Mesendoderm (in vitro differentiated cells): Measurements from ENCODE around the gene TMEM253.

Experiments used
- DNase-seq: peaks from one replicate; pipeline ENCODE4 v3.0.0; 2013
- H2AK5ac ChIP-seq: 2 replicates; pipeline ENCODE4 v1.6.1; 2013; ENCODE audit warnings: low read length, inconsistent platforms
- H2BK120ac ChIP-seq: 2 replicates; pipeline ENCODE4 v1.6.1; 2013; ENCODE audit warnings: low read depth, mild to moderate bottlenecking, low read length, moderate library complexity, mixed read lengths
- H2BK15ac ChIP-seq: replicated peaks from 2 replicates; pipeline ENCODE4 v1.6.1; 2013; ENCODE audit warnings: low read depth, mild to moderate bottlenecking, moderate library complexity
- H2BK5ac ChIP-seq: 2 replicates; pipeline ENCODE4 v1.6.1; 2013; ENCODE audit warnings: low read length, inconsistent platforms
- H3K18ac ChIP-seq: 2 replicates; pipeline ENCODE4 v1.6.1; 2013; ENCODE audit warnings: mild to moderate bottlenecking, low read length, mixed read lengths
- H3K23ac ChIP-seq: one replicate; pipeline ENCODE4 v1.6.1; 2013; ENCODE audit warnings: low read length
- H3K27ac ChIP-seq: 2 replicates; pipeline ENCODE4 v1.5.1; 2013; ENCODE audit warnings: low read depth, mild to moderate bottlenecking, inconsistent platforms, low read length, moderate library complexity
- H3K27me3 ChIP-seq: 2 replicates; pipeline ENCODE4 v1.6.1; 2013; ENCODE audit warnings: low read length, control low read depth, mild to moderate bottlenecking, inconsistent platforms; ENCODE audit not compliant: insufficient read depth, poor library complexity
- H3K36me3 ChIP-seq: 2 replicates; pipeline ENCODE4 v1.6.1; 2013; ENCODE audit warnings: low read length, inconsistent platforms; ENCODE audit not compliant: control insufficient read depth, insufficient read depth
- H3K4ac ChIP-seq: one replicate; pipeline ENCODE4 v1.6.1; 2013; ENCODE audit warnings: low read depth, mild to moderate bottlenecking, low read length, moderate library complexity
- H3K4me1 ChIP-seq: 2 replicates; pipeline ENCODE4 v1.6.1; 2013; ENCODE audit warnings: low read depth, low read length, inconsistent platforms; ENCODE audit not compliant: control insufficient read depth
- H3K4me2 ChIP-seq: 2 replicates; pipeline ENCODE4 v1.6.1; 2013; ENCODE audit warnings: low read length
- H3K4me3 ChIP-seq: 2 replicates; pipeline ENCODE4 v1.5.1; 2013; ENCODE audit warnings: mild to moderate bottlenecking, low read length
- H3K56ac ChIP-seq: one replicate; pipeline ENCODE4 v1.6.1; 2013; ENCODE audit warnings: low read length
- H3K79me1 ChIP-seq: 2 replicates; pipeline ENCODE4 v1.6.1; 2013; ENCODE audit warnings: low read length, inconsistent platforms
- H3K79me2 ChIP-seq: 2 replicates; pipeline ENCODE4 v1.6.1; 2013; ENCODE audit warnings: mild to moderate bottlenecking, low read length; ENCODE audit not compliant: control insufficient read depth, insufficient read depth
- H3K9ac ChIP-seq: 2 replicates; pipeline ENCODE4 v1.6.1; 2013; ENCODE audit warnings: low read length, inconsistent platforms
- H4K5ac ChIP-seq: one replicate; pipeline ENCODE4 v1.6.1; 2013; ENCODE audit warnings: low read length
- H4K8ac ChIP-seq: one replicate; pipeline ENCODE4 v1.6.1; 2013; ENCODE audit warnings: low read depth, mild to moderate bottlenecking, control low read depth, low read length, moderate library complexity
- WGBS: extraction: QIAGEN DNeasy Blood & Tissue Kit; methylation state at CpG from one replicate; pipeline ENCODE4 v1.1.7; 2013; ENCODE audit warnings: low lambda C conversion rate, missing lambda C conversion rate; ENCODE audit not compliant: insufficient coverage; ENCODE audit errors: extremely low coverage; 5-methylcytosine and 5-hydroxymethylcytosine counted together

TMEM253 gene

GRCh38 chr14:21061347-21061668, 39.6 kb upstream of the TMEM253 start:
- no CpG with 5 or more reads among the region's 3 CpGs for WGBS
- Histone ChIP-seq H3K18ac (no peak overlapping the region), H3K4ac (no peak overlapping the region)

DNA sequence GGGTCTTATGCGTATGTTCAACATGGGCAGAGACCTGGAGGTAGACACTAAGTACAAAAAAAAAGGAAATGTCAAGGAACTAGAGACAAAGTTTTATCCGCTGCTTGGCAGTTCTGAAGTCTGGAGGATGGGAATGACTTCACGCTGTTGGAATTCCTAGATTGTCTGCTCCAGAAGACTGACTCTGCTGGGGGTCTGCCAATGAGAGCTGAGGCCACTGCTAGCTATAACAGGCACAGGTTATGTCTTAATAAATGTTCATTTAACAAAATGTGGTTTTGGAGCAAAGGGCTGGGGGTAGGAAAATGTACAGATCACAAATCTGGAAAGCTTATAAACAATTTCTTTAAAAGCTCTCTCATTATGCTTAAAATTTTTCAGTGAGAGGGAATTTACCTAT, 37.4 kb upstream of the TMEM253 start:
- H3K56ac ChIP-seq, result no peak overlapping the region
- H3K27me3 ChIP-seq, result no peaks in the 10 kb centered on the region
- no CpG with 5 or more reads among the region's 3 CpGs for WGBS
- H3K4ac ChIP-seq, result no peak overlapping the region
- peaks cover 3% of the 10 kb centered on the region for H3K4me1 ChIP-seq
- H3K36me3 ChIP-seq, result no peaks in the 10 kb centered on the region
- no peak overlapping the region for H3K4me3 ChIP-seq
- no peaks in the 10 kb centered on the region for H3K79me1 ChIP-seq
- no peak overlapping the region for H2AK5ac ChIP-seq
- H3K4me2 ChIP-seq, result no peak overlapping the region
- H3K18ac ChIP-seq, result no peak overlapping the region
- H3K9ac ChIP-seq, result no peak overlapping the region
- H2BK120ac ChIP-seq, result no peak overlapping the region
- H4K5ac ChIP-seq, result no peak overlapping the region
- H2BK5ac ChIP-seq, result no peak overlapping the region
- H3K27ac ChIP-seq, result no peak overlapping the region
- H3K23ac ChIP-seq, result no peak overlapping the region
- H4K8ac ChIP-seq, result no peak overlapping the region
- no peak overlapping the region for H2BK15ac ChIP-seq
- DNase-seq, result peak; percentile 74
- H3K79me2 ChIP-seq, result no peaks in the 10 kb centered on the region

More at GRCh38 chr14:21061347-21061668, 39.6 kb upstream of the TMEM253 start:
- H3K27ac ChIP-seq, result no peak overlapping the region
- no peaks in the 10 kb centered on the region for H3K79me2 ChIP-seq
- H3K9ac ChIP-seq, result no peak overlapping the region
- H3K79me1 ChIP-seq, result no peaks in the 10 kb centered on the region
- H3K4me3 ChIP-seq, result no peak overlapping the region
- H3K23ac ChIP-seq, result no peak overlapping the region
- no peak overlapping the region for H3K56ac ChIP-seq
- H2BK120ac ChIP-seq, result no peak overlapping the region
- DNase-seq, result no peak
- no peak overlapping the region for H2BK5ac ChIP-seq
- no peaks in the 10 kb centered on the region for H3K36me3 ChIP-seq
- H4K5ac ChIP-seq, result no peak overlapping the region
- no peak overlapping the region for H2AK5ac ChIP-seq
- peaks cover 2% of the 10 kb centered on the region for H3K4me1 ChIP-seq
- H2BK15ac ChIP-seq, result no peak overlapping the region
- no peak overlapping the region for H4K8ac ChIP-seq
- H3K27me3 ChIP-seq, result no peaks in the 10 kb centered on the region
- H3K4me2 ChIP-seq, result no peak overlapping the region

DNA sequence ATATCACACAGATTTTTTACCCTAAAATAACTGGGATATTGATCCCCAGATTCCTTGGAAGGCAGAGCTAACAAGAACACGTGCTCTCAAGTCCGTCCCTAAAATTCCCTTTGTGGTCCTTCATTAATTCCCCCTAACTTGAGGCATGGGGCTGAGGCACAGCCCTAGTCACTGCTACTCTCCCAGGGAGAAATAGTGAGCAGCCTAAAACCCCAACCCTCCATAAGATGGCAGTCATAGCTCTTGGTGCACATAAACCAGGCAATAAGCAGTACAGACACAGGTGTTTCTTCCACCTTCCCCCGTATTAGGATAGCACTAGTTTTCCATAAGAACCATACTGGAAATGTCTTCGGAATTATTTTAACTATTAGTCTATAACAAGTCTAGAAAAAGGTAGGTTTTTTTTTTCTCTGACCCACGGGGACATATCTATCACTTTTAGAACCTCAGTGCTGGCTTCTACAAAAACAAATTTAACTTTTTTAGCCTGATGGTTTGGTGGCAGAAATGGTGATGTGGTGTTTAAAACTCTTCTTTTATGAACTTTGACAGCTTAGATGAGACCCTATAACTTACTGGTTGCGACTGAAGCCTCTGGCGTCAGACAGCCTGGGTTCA, 33.9 kb upstream of the TMEM253 start:
- Histone ChIP-seq H3K56ac (no peak overlapping the region), H4K8ac (no peak overlapping the region), H3K79me1 (no peaks in the 10 kb centered on the region), H3K36me3 (no peaks in the 10 kb centered on the region), H3K9ac (no peak overlapping the region), H3K4me3 (no peak overlapping the region), H2AK5ac (no peak overlapping the region), H2BK5ac (no peak overlapping the region), H3K4ac (no peak overlapping the region), H3K4me2 (no peak overlapping the region), H3K27me3 (no peaks in the 10 kb centered on the region), H3K4me1 (peaks cover 2% of the 10 kb centered on the region), H3K23ac (no peak overlapping the region), H4K5ac (no peak overlapping the region), H3K18ac (no peak overlapping the region), H2BK120ac (no peak overlapping the region), H3K27ac (no peak overlapping the region), H3K79me2 (no peaks in the 10 kb centered on the region), H2BK15ac (no peak overlapping the region)
- WGBS, result no CpG with 5 or more reads among the region's 7 CpGs
- DNase-seq, result peak; percentile 61

DNA sequence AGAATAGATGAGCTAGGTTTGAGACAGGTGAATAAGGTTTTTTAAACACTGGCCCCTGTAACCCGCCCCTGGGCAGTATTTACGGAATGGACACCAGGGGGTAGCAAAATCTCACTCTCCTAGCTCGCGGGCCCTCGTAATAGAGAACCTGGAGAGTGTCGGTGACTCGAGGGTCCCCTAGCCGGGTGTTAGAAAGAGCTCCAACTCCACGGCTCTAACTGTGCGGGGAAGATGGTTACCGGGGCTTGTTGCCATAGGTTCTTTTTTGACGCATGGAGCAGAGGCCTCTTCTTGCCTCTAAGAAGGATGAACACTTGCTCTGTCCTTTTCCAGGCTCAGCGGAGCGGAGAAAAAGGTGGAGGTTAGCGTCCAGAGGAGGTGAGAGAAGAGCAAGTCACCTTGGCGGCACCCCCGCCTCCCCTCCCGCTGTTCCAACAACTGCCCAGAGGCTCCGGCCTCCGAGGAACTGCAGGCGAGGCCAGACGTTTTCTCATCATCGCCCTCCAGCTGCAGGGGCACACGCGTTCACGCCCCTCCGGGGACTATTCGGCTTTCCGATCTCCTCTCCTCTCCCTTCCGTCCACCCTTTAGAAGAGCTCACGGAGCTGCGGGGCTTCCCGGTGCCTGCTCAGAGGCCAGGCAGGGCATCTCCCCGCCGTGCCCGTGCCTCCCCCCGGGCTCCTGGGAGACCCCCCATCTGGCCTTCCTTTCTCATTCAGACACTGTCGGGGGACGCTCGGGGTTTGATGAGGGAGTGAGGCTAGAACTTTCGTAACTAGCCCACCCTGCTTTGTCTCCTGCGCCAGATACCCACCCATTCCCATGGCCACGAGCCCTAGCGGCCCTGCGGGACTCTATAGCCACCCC, 32.1 kb upstream of the TMEM253 start:
- H2BK5ac ChIP-seq, result peak overlapping the region; percentile 0
- DNase-seq, result peak; percentile 81
- H2AK5ac ChIP-seq, result no peak overlapping the region
- WGBS, result no CpG with 5 or more reads among the region's 45 CpGs
- no peaks in the 10 kb centered on the region for H3K27me3 ChIP-seq
- no peak overlapping the region for H2BK15ac ChIP-seq
- peak overlapping the region; percentile 11 for H3K23ac ChIP-seq
- peak overlapping the region; percentile 99 for H3K56ac ChIP-seq
- H2BK120ac ChIP-seq, result peak overlapping the region; percentile 16
- peak overlapping the region; percentile 99 for H3K27ac ChIP-seq
- peak overlapping the region; percentile 77 for H3K4me2 ChIP-seq
- H4K8ac ChIP-seq, result no peak overlapping the region
- H3K36me3 ChIP-seq, result peaks cover 2% of the 10 kb centered on the region
- peaks cover 3% of the 10 kb centered on the region for H3K79me2 ChIP-seq
- H4K5ac ChIP-seq, result no peak overlapping the region
- peak overlapping the region; percentile 70 for H3K9ac ChIP-seq
- H3K4ac ChIP-seq, result peak overlapping the region; percentile 74
- H3K18ac ChIP-seq, result peak overlapping the region; percentile 77
- peaks cover 8% of the 10 kb centered on the region for H3K79me1 ChIP-seq
- peak overlapping the region; percentile 64 for H3K4me3 ChIP-seq
- H3K4me1 ChIP-seq, result peaks cover 5% of the 10 kb centered on the region

- Histone ChIP-seq H3K27ac (peak overlapping the region; percentile 99), H3K9ac (peak overlapping the region; percentile 70), H3K4ac (peak overlapping the region; percentile 74), H3K4me2 (peak overlapping the region; percentile 77), H3K23ac (peak overlapping the region; percentile 11), H2BK15ac (no peak overlapping the region), H3K27me3 (no peaks in the 10 kb centered on the region), H4K8ac (no peak overlapping the region), H3K4me3 (peak overlapping the region; percentile 64), H2BK5ac (peak overlapping the region; percentile 43), H3K18ac (peak overlapping the region; percentile 77), H4K5ac (no peak overlapping the region), H3K79me2 (peaks cover 3% of the 10 kb centered on the region), H3K4me1 (peaks cover 5% of the 10 kb centered on the region), H3K56ac (peak overlapping the region; percentile 99), H2BK120ac (no peak overlapping the region), H3K36me3 (peaks cover 2% of the 10 kb centered on the region), H3K79me1 (peaks cover 8% of the 10 kb centered on the region), H2AK5ac (no peak overlapping the region)
- DNase-seq, result peak; percentile 86
- no CpG with 5 or more reads among the region's 40 CpGs for WGBS
Measured at GRCh38 chr14:21069388-21070082, 31.3 kb upstream of the TMEM253 start.
